ENCODE measurements around the gene KNTC1. TPM values are rescaled to one million over a fixed set of nuclear protein-coding genes. Genes with fewer than 3 reads are reported as not detected.

The KNTC1 gene
- total RNA-seq, 1 experiment from 2014 or later, result 71.3 TPM

DNA sequence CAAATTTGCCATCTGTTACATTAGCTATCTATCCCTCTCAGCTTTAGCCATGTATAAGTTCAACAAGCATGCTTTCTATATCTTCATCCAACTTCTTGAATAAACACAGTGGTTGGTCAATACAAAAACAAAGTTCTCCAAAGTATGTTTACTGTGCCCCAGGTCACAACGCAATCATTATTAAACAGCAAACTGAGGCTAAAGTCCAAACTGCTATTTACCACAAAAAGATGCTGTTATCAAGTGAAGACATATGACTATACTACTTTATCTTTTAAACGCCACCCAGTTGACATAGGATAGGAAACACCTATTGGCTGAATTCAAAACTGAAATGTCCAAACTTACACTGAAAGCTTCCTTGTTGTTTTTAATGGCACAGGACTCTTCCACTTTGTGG is 38.0 kb upstream of the KNTC1 start:
- Histone ChIP-seq H3T11ph (ENCODE audit: low read length) (no peak overlapping the region), H3K4me2 (ENCODE audit: insufficient read depth, insufficient read length, low read length) (no peak overlapping the region), H4K5ac (ENCODE audit: insufficient read length, low read depth, low read length) (no peak overlapping the region), H4K20me1 (ENCODE audit: control insufficient read depth, insufficient read depth, insufficient read length) (no peaks in the 10 kb centered on the region), H4K8ac (replicated peaks; ENCODE audit: insufficient read length, low read depth, low read length) (no peak overlapping the region), H2BK12ac (ENCODE audit: insufficient read length, low read depth, low read length) (no peak overlapping the region), H3K18ac (ENCODE audit: insufficient read length, low read depth, low read length) (no peak overlapping the region), H3K23me2 (ENCODE audit: insufficient read length, low read depth, low read length, poor library complexity, severe bottlenecking) (no peaks in the 10 kb centered on the region), H2BK20ac (ENCODE audit: low read depth, low read length, poor library complexity, severe bottlenecking) (no peak overlapping the region), H3K9me3 (ENCODE audit: control insufficient read depth, low read depth, low read length) (no peaks in the 10 kb centered on the region), H3K23ac (ENCODE audit: insufficient read length, low read depth, low read length) (no peak overlapping the region), H3K27me3 (ENCODE audit: insufficient read depth, low read length) (no peaks in the 10 kb centered on the region), H2BK120ac (ENCODE audit: low read depth, low read length, poor library complexity, severe bottlenecking) (no peak overlapping the region), H2AFZ (ENCODE audit: low read length) (no peak overlapping the region), H3K4me1 (ENCODE audit: insufficient read depth, low read length) (no peaks in the 10 kb centered on the region), H3K14ac (ENCODE audit: insufficient read depth, low read length) (no peak overlapping the region), H3K56ac (ENCODE audit: insufficient read length, low read depth, low read length) (no peak overlapping the region), H3K27ac (ENCODE audit: insufficient read length, low read depth, low read length) (no peak overlapping the region), H2AK5ac (ENCODE audit: insufficient read length, low read length) (no peak overlapping the region), H3K4ac (ENCODE audit: low read depth, low read length) (no peak overlapping the region), H2BK5ac (ENCODE audit: insufficient read length, low read length) (no peak overlapping the region), H2BK15ac (ENCODE audit: low read depth, low read length) (no peak overlapping the region), H3K79me2 (ENCODE audit: insufficient read depth, low read length) (no peaks in the 10 kb centered on the region), H3K9ac (ENCODE audit: extremely low read depth, insufficient read length, low read length) (no peak overlapping the region), H4K91ac (ENCODE audit: insufficient read length, low read depth, low read length) (no peak overlapping the region), H3K79me1 (ENCODE audit: insufficient read depth, low read depth, low read length, poor library complexity, severe bottlenecking) (peaks cover 3% of the 10 kb centered on the region)
- H3K36me3 Mint-ChIP-seq (ENCODE audit: insufficient read depth in 1 of 3, low read depth in 3 of 3), result peaks cover 43 to 80% (median 72%) of the 10 kb centered on the region in 3 experiments; a peak in 6 of 7 replicates
- DNase-seq, result no peak
- no peaks in the 10 kb centered on the region for H3K9me3 Mint-ChIP-seq
- no peaks in the 10 kb centered on the region for H3K27me3 Mint-ChIP-seq (ENCODE audit: low read depth)
- TF ChIP-seq, protein P1, sequence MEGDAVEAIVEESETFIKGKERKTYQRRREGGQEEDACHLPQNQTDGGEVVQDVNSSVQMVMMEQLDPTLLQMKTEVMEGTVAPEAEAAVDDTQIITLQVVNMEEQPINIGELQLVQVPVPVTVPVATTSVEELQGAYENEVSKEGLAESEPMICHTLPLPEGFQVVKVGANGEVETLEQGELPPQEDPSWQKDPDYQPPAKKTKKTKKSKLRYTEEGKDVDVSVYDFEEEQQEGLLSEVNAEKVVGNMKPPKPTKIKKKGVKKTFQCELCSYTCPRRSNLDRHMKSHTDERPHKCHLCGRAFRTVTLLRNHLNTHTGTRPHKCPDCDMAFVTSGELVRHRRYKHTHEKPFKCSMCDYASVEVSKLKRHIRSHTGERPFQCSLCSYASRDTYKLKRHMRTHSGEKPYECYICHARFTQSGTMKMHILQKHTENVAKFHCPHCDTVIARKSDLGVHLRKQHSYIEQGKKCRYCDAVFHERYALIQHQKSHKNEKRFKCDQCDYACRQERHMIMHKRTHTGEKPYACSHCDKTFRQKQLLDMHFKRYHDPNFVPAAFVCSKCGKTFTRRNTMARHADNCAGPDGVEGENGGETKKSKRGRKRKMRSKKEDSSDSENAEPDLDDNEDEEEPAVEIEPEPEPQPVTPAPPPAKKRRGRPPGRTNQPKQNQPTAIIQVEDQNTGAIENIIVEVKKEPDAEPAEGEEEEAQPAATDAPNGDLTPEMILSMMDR (conservative IDR thresholded peaks at IDR 0.05), result no peak
- no peak overlapping the region for H3K4me3 Mint-ChIP-seq
- no CpG with 5 or more reads among the region's 2 CpGs for WGBS (ENCODE audit: extremely low coverage, insufficient read length, low lambda C conversion rate)
- H3K27ac Mint-ChIP-seq, result no peak overlapping the region
- H3K4me1 Mint-ChIP-seq, result no peaks in the 10 kb centered on the region

Measured in H9 (cell line).